Right hindlimb (tissue), 1 donor: ENCODE results near the gene FAM168A.

Experiments used
- DNase-seq: peaks from one replicate; pipeline ENCODE4 v3.0.0-alpha.2; 2018

Gene FAM168A

GRCh38 chr11:73384531-73384871, 213.4 kb downstream of the FAM168A start:
- DNase-seq = no peak

- DNase-seq = no peak
Measured at GRCh38 chr11:73384125-73384441, 213.8 kb downstream of the FAM168A start.

- DNase-seq = no peak
Measured at GRCh38 chr11:73383249-73384124, 214.4 kb downstream of the FAM168A start.

GRCh38 chr11:73382747-73383146, 215.2 kb downstream of the FAM168A start:
- DNase-seq = no peak

GRCh38 chr11:73382183-73382582, 215.7 kb downstream of the FAM168A start:
- no peak for DNase-seq

- DNase-seq = no peak
Measured at GRCh38 chr11:73381589-73381988, 216.3 kb downstream of the FAM168A start.

- DNase-seq = no peak
Measured at GRCh38 chr11:73380897-73381410, 217.0 kb downstream of the FAM168A start.

- no peak for DNase-seq
Measured at GRCh38 chr11:73380331-73380730, 217.6 kb downstream of the FAM168A start.

GRCh38 chr11:73379189-73379880, 218.6 kb downstream of the FAM168A start:
- DNase-seq = no peak

- peak; percentile 65 for DNase-seq
Measured at GRCh38 chr11:73376803-73377629, 220.9 kb downstream of the FAM168A start.

GRCh38 chr11:73376160-73376802, 221.6 kb downstream of the FAM168A start, which contains the start of gene RELT:
Gene RELT (plus strand): TSS chr11:73376399. CDS start chr11:73389137, 12,738 bp downstream.
- DNase-seq = peak; percentile 93

GRCh38 chr11:73375830-73376159, 222.1 kb downstream of the FAM168A start:
- DNase-seq = no peak

- no peak for DNase-seq
Measured at GRCh38 chr11:73374151-73374550, 223.8 kb downstream of the FAM168A start.

- no peak for DNase-seq
Measured at GRCh38 chr11:73372375-73372993, 225.4 kb downstream of the FAM168A start.

- DNase-seq = no peak
Measured at GRCh38 chr11:73367482-73368024, 230.4 kb downstream of the FAM168A start.

- no peak for DNase-seq
Measured at GRCh38 chr11:73366953-73367352, 231.0 kb downstream of the FAM168A start.

- DNase-seq = no peak
Measured at GRCh38 chr11:73366265-73366610, 231.7 kb downstream of the FAM168A start.

GRCh38 chr11:73365352-73366264, 232.3 kb downstream of the FAM168A start:
- DNase-seq = no peak

- no peak for DNase-seq
Measured at GRCh38 chr11:73363147-73363546, 234.8 kb downstream of the FAM168A start.

GRCh38 chr11:73361953-73362776, 235.7 kb downstream of the FAM168A start:
- DNase-seq = no peak
